GM12891 (cell line): ENCODE measurements around the gene UCP3.

ENCODE experiments used
- DNase-seq: peaks from one replicate; pipeline ENCODE4 v3.0.0; 2011; ENCODE audit warnings: low spot score; ENCODE audit not compliant: insufficient read length
- FAIRE-seq: peaks from 2 replicates; lab custom pipeline; 2011; peaks lifted over from hg19 to GRCh38; lab: Jason Lieb, UNC
- PAX5 ChIP-seq: IDR thresholded peaks from 2 replicates; pipeline ENCODE4 v1.6.1; 2011; ENCODE audit warnings: low read length, moderate library complexity, mild to moderate bottlenecking; ENCODE audit not compliant: insufficient read depth, severe bottlenecking
- POLR2A ChIP-seq: IDR thresholded peaks from 2 replicates; pipeline ENCODE4 v1.6.1; 2011; ENCODE audit warnings: low read depth, low read length, control low read depth
- POLR2AphosphoS5 ChIP-seq: IDR thresholded peaks from 2 replicates; pipeline ENCODE4 v1.6.1; 2011; ENCODE audit warnings: low read depth, low read length, control low read depth
- POU2F2 ChIP-seq: IDR thresholded peaks from 2 replicates; pipeline ENCODE4 v1.6.1; 2011; ENCODE audit warnings: low read depth, mild to moderate bottlenecking, control low read depth, low read length, moderate library complexity
- SPI1 ChIP-seq: IDR thresholded peaks from 2 replicates; pipeline ENCODE4 v1.6.1; 2011; ENCODE audit warnings: low read depth, low read length, control low read depth
- TAF1 ChIP-seq: IDR thresholded peaks from 2 replicates; pipeline ENCODE4 v1.6.1; 2011; ENCODE audit warnings: low read depth, low read length, control low read depth

Gene UCP3

GRCh38 chr11:74000307-74001133 is 8.4 kb downstream of the UCP3 start:
- FAIRE-seq (no peak), DNase-seq (no peak)
- TF ChIP-seq SPI1 = no peak

- no peak for TF ChIP-seq PAX5
- no peak for TF ChIP-seq POLR2AphosphoS5
- TF ChIP-seq POLR2A = no peak
- no peak for TF ChIP-seq POU2F2
- no peak for TF ChIP-seq SPI1
- TF ChIP-seq TAF1 = no peak
- FAIRE-seq = peak; percentile 64
- DNase-seq = no peak
Measured at GRCh38 chr11:73999581-74000306, 9.1 kb downstream of the UCP3 start.

- FAIRE-seq = no peak
- TF ChIP-seq TAF1 (no peak), POLR2A (no peak), SPI1 (no peak), PAX5 (no peak), POU2F2 (no peak), POLR2AphosphoS5 (no peak)
- DNase-seq = no peak
Measured at GRCh38 chr11:73998846-73999575, 9.9 kb downstream of the UCP3 start.

- TF ChIP-seq TAF1 (no peak), SPI1 (peak; percentile 69), POLR2AphosphoS5 (no peak), PAX5 (peak; percentile 94), POU2F2 (no peak), POLR2A (no peak)
- FAIRE-seq = peak; percentile 86
- no peak for DNase-seq
Measured at GRCh38 chr11:73997120-73997770, 11.6 kb downstream of the UCP3 start.

GRCh38 chr11:73996161-73996747 is 12.6 kb downstream of the UCP3 start:
- no peak for FAIRE-seq
- no peak for DNase-seq

GRCh38 chr11:73995731-73996130 is 13.2 kb downstream of the UCP3 start:
- FAIRE-seq = peak; percentile 88
- no peak for TF ChIP-seq SPI1
- TF ChIP-seq POLR2AphosphoS5 = no peak
- no peak for TF ChIP-seq TAF1
- no peak for TF ChIP-seq POLR2A
- no peak for TF ChIP-seq PAX5
- no peak for TF ChIP-seq POU2F2
- DNase-seq = no peak

More at GRCh38 chr11:73996161-73996747, 12.6 kb downstream of the UCP3 start:
- no peak for TF ChIP-seq TAF1
- TF ChIP-seq POLR2A = no peak
- TF ChIP-seq PAX5 = no peak
- no peak for TF ChIP-seq POU2F2
- TF ChIP-seq POLR2AphosphoS5 = no peak
- TF ChIP-seq SPI1 = no peak

- 0 out of 2 replicates have a peak, but pooled peaks have one; percentile 25 for TF ChIP-seq POLR2AphosphoS5
- TF ChIP-seq SPI1 = peak; percentile 56
- TF ChIP-seq PAX5 = no peak
- FAIRE-seq (peak; percentile 91), DNase-seq (no peak)
Measured at GRCh38 chr11:73995247-73995646, 13.6 kb downstream of the UCP3 start.

- FAIRE-seq = peak; percentile 93
Measured at GRCh38 chr11:73991471-73992006, 17.3 kb downstream of the UCP3 start.

GRCh38 chr11:73990730-73991129 is 18.2 kb downstream of the UCP3 start:
- DNase-seq (no peak), FAIRE-seq (no peak)
- no peak for TF ChIP-seq POU2F2
- TF ChIP-seq POLR2A = no peak
- no peak for TF ChIP-seq SPI1
- no peak for TF ChIP-seq POLR2AphosphoS5
- no peak for TF ChIP-seq PAX5
- no peak for TF ChIP-seq TAF1

More at GRCh38 chr11:73991471-73992006, 17.3 kb downstream of the UCP3 start:
- no peak for DNase-seq
- TF ChIP-seq PAX5 (no peak), POLR2A (no peak), POU2F2 (no peak), POLR2AphosphoS5 (no peak), SPI1 (no peak), TAF1 (no peak)
